Ishikawa (cell line): ENCODE results near the gene DCTN4.

Experiments
- CEBPB ChIP-seq: IDR thresholded peaks from 2 replicates; pipeline ENCODE4 v1.6.1; 2012
- CREB1 ChIP-seq: IDR thresholded peaks from 2 replicates; pipeline ENCODE4 v1.6.1; 2012; ENCODE audit warnings: low read depth
- EGR1 ChIP-seq: IDR thresholded peaks from 2 replicates; pipeline ENCODE4 v1.6.1; 2012
- EP300 ChIP-seq: IDR thresholded peaks from 2 replicates; pipeline ENCODE4 v1.6.1; 2012; ENCODE audit warnings: borderline replicate concordance
- FOXM1 ChIP-seq: IDR thresholded peaks from 2 replicates; pipeline ENCODE4 v1.6.1; 2012; ENCODE audit warnings: low read depth, borderline replicate concordance
- MAX ChIP-seq: IDR thresholded peaks from 2 replicates; pipeline ENCODE4 v1.6.1; 2012
- NFIC ChIP-seq: IDR thresholded peaks from 2 replicates; pipeline ENCODE4 v1.6.1; 2012
- RAD21 ChIP-seq: IDR thresholded peaks from 2 replicates; pipeline ENCODE4 v1.6.1; 2012; ENCODE audit warnings: low read depth
- REST ChIP-seq: IDR thresholded peaks from 2 replicates; pipeline ENCODE4 v1.6.1; 2012; ENCODE audit warnings: low read depth, mild to moderate bottlenecking
- TAF1 ChIP-seq: IDR thresholded peaks from 2 replicates; pipeline ENCODE4 v1.6.1; 2012; ENCODE audit warnings: low read depth, mild to moderate bottlenecking
- TCF12 ChIP-seq: IDR thresholded peaks from 2 replicates; pipeline ENCODE4 v1.6.1; 2012; ENCODE audit warnings: low read depth
- TEAD4 ChIP-seq: IDR thresholded peaks from 2 replicates; pipeline ENCODE4 v1.6.1; 2012
- USF1 ChIP-seq: IDR thresholded peaks from 2 replicates; pipeline ENCODE4 v1.6.1; 2012
- YY1 ChIP-seq: IDR thresholded peaks from 2 replicates; pipeline ENCODE4 v1.6.1; 2012; ENCODE audit warnings: low read depth
- ZBTB7A ChIP-seq: IDR thresholded peaks from 2 replicates; pipeline ENCODE4 v1.6.1; 2012; ENCODE audit warnings: low read depth

The DCTN4 gene

GRCh38 chr5:150665044-150665443 is 93.8 kb downstream of the DCTN4 start:
- TF ChIP-seq TEAD4 (no peak), CREB1 (no peak), ZBTB7A (no peak), REST (no peak), EP300 (no peak), EGR1 (no peak), USF1 (no peak), MAX (no peak), CEBPB (no peak)

- no peak for TF ChIP-seq RAD21
- TF ChIP-seq CEBPB, result no peak
- no peak for TF ChIP-seq YY1
- TF ChIP-seq REST, result no peak
- no peak for TF ChIP-seq EGR1
- no peak for TF ChIP-seq MAX
- no peak for TF ChIP-seq TAF1
- no peak for TF ChIP-seq USF1
- no peak for TF ChIP-seq NFIC
- TF ChIP-seq FOXM1, result no peak
- TF ChIP-seq EP300, result no peak
These were observed 94.9 kb downstream of the DCTN4 start for GRCh38 chr5:150663936-150664335.

GRCh38 chr5:150662731-150663516 is 95.9 kb downstream of the DCTN4 start:
- no peak for TF ChIP-seq ZBTB7A
- TF ChIP-seq MAX, result no peak
- no peak for TF ChIP-seq CEBPB
- TF ChIP-seq TEAD4, result no peak
- TF ChIP-seq EGR1, result no peak

GRCh38 chr5:150661821-150662596 is 96.8 kb downstream of the DCTN4 start:
- TF ChIP-seq MAX, result no peak
- no peak for TF ChIP-seq TEAD4
- TF ChIP-seq CEBPB, result no peak
- no peak for TF ChIP-seq USF1
- TF ChIP-seq EP300, result no peak
- no peak for TF ChIP-seq FOXM1
- TF ChIP-seq YY1, result no peak
- no peak for TF ChIP-seq RAD21
- TF ChIP-seq TAF1, result no peak

GRCh38 chr5:150661086-150661485 is 97.7 kb downstream of the DCTN4 start, which contains the start of gene MYOZ3:
Gene MYOZ3, plus strand, starts transcription at chr5:150661251. Its CDS starts 1,691 bp downstream, at chr5:150662942.
- TF ChIP-seq RAD21 (no peak), MAX (no peak), CEBPB (no peak), TEAD4 (no peak), NFIC (no peak), YY1 (no peak), ZBTB7A (no peak), TCF12 (no peak), USF1 (no peak), EGR1 (no peak), TAF1 (no peak), REST (no peak), FOXM1 (no peak), EP300 (no peak), CREB1 (no peak)
